HG03342 (cell line): Measurements from ENCODE around the gene RERE.
"Not testable (repeated sequence)": the region's sequence is repeated elsewhere in the genome, so short reads cannot be mapped to it uniquely, and the experiment has no call there.

ENCODE experiments used
- ATAC-seq: cut with Tn5 transposase; IDR thresholded peaks from one replicate; pipeline ENCODE4 v1.9.1; 2021; ENCODE audit warnings: mild to moderate bottlenecking, moderate library complexity; ENCODE audit not compliant: unreplicated experiment

Gene RERE

GRCh38 chr1:8649027-8649426 is 168.4 kb downstream of the RERE start:
- peak; percentile 55 for ATAC-seq

GRCh38 chr1:8646996-8647395 is 170.4 kb downstream of the RERE start:
- ATAC-seq, result no peak

DNA sequence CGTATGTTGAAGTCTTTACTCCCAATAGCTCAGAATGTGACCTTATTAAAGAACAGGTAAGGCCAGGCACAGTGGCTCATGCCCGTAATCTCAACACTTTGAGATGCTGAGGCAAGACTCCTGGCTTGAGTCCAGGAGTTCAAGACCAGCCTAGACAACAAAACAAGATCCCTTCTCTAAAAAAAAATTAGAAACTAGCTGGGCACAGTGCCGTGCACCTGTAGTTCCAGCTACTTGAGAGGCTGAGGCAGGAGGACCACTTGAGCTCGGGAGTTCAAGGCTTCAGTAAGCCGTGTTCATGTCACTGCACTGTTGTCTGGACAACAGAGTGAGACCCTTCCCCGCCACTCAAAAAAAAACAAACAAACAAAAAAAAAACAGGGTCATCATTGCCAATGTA is 171.3 kb downstream of the RERE start:
- ATAC-seq, result no peak

DNA sequence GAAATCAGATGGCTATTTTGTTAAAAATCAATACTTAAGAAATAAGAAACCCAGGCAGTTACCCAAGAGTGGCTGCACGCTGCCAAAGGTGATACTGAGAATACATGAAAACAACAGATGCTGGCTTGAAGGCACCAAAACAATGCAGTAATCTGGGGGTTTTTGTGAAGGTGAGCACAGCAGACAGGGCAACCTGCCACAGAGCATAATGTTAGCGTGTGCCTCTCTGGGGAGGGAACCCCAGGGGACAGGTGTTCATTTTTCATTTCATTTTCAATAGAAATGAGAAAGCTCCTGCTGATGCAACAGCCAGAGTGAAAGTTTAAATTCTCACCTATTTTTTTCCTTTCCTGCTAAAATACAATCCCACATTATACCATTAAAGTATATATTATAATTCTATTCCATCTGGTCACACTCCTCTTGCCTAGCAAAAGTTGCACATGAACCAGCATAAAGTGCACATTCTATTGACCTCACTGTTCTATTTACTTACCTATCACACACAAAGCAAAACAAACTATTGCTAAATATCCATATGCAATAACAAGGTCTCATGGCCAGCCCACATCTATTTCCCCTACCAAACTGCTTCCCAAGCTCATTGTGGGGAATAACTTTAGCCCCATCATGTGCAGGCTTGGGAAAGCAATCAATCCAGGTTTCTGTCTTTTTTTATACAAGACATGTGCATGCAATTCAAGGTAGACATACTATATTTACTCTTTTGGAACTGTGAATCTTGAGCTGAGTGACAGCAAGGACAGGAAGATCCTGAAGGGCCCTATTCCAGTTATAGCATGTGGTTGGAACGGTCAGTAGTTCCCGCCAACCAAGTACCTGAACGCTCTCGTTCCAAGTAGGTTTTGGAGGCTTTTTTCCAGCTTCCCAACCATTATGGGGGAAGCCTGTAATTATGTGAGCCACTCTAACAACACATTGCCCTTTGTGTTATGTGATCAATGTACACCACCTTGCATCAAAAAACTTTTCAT is 173.6 kb downstream of the RERE start:
- ATAC-seq, result peak; percentile 82

GRCh38 chr1:8642114-8642513 is 175.3 kb downstream of the RERE start:
- no peak for ATAC-seq

- no peak for ATAC-seq
Measured at GRCh38 chr1:8641377-8641997, 176.0 kb downstream of the RERE start.

DNA sequence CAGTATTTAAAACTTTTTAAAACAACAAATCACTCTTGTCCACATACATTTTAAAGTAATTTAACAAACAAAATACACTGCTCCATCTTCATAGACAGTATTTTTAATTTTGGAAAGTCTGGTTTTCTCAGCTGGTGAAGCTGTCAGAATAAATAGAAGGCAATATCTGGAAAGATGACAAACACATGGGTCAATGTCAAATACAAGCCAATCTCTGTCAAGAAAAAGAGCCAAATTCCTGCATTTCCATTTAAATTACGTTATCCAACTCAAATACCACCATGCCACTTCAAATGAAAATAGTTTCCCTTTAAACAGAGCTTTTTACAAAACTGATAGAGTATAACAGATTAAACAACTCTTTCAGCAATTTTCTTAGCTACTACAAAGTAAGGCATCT is 176.5 kb downstream of the RERE start:
- no peak for ATAC-seq

DNA sequence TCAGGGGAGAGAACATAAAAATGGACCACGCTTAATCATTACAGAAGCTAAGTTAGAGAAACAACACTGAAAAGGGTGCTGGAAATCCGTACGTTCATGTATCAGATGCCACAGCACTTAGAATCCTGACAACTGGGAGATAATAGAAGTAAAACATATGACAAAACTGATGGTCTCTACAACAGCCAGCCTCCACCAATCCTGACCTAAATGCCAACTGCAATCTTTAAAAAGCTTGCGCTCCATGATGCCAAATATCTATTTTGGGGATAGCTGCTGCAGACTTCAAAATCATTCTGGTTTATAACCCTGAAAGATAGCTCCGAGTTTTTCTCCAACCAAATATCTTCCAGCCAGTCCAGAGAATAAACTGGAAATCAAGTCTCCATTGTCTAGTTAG is 178.3 kb downstream of the RERE start:
- no peak for ATAC-seq

GRCh38 chr1:8633741-8634501 is 183.5 kb downstream of the RERE start:
- no peak for ATAC-seq

GRCh38 chr1:8632102-8632501 is 185.3 kb downstream of the RERE start:
- no peak for ATAC-seq

DNA sequence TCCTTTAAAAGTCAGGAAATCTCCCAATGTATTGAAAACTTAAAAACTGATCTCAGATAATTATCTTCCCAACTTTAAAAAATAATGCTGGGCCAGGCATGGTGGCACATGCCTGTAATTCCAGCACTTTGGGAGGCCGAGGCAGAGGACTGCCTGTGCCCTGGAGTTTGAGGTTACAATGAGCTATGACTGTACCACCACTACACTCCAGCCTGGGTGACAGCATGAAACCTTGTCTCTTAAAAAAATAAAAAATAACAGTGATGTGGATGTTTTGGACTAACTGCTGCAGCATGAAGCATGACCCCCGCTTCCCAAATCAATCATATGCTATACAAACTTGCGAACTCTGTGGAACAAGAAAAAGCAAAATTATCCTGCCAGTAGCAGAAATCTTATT is 186.3 kb downstream of the RERE start:
- no peak for ATAC-seq

DNA sequence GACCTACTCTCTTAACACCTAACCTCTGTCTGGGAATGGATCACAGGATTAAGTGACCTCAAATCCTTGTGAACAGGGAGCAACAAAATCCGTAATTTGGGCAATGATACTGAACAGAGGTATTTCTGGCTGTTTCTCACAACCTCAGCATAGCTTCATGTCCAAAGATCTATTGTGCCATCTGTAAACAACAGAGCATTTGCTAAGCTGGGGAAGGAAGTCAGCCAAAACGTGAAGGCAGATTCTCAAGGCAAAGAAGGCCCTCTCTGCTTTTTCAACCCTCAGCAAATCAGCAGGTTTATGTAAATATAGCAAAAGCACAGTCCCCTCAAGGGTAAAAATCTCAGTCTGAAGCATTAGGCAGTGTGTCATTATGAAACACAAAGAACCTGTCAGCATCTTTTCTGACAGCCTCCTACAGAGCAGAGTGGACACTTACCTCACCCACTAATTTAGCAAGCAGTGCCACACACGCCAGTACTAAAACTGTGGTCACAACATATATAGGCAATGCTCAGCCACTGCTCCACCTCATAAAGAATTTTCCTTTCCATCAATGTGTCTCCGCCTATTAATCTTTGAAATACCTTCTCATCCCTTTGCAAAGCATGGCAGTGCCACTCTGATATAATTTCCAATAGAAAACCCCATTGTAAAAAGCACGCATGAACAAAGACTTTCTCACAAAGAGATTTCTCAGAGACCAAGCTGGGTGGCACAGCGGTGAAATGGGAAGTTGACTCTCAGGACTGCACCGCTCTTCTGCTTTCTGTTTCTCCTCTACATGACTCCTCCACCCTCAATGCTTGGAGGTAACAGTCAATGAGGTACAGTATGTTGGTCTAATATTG is 188.0 kb downstream of the RERE start:
- ATAC-seq, result peak; percentile 64

DNA sequence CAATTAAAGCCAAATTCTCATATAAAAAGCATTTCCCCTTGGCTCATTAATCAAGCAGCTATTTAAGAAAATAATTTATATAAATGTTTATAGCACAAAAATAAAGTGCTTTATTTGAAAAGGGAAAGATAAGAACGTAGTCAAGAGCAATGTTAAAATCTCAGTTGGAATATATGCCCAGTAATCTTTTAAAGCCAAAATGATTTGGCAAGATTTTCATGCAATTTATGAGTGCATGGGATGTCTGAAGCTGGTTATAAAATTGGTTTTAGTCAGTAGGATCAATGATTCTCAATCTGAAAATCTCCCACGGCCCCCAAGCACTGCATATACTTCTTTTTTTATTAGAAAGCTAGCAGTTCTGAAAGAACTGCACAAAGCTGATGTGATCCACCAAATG is 188.8 kb downstream of the RERE start:
- ATAC-seq, result no peak

DNA sequence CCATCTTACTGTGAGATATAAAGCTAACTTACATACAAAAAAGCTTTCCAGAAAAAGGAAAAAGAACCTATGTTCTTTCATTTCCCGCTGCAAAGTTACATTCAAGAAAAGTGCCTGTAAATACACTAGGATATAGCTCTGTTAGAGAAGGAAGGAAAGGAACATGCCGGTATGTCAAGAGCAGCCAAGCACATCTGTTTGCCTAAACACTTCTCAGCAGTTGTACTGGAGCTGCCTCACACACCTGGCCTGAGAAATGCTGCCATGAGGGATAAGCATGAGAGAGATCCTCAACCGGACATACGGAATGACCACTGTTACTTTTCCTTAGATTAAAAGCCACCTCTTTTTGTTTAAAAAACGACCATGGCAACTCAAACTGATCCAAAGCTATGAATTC is 189.7 kb downstream of the RERE start:
- ATAC-seq, result no peak

- ATAC-seq, result no peak
Measured at GRCh38 chr1:8625981-8626898, 191.2 kb downstream of the RERE start.

DNA sequence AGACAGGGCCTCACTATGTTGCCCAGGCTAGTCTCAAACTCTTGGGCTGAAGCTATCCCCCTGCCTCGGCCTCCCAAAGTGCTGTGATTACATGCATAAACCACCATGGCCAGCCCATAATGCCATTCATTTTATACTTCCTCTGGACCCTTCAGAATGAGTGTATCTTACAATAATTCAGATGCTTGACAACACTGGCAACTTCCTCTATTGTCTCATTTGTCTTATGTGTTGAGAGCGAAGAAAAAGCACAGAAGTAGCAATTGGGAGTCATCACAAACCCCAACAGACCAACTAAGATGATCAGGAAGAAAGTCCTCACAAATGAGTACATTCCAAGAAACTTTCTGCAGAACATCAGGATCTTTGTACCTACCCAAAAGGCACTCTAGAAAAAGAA is 191.9 kb downstream of the RERE start:
- ATAC-seq, result no peak

DNA sequence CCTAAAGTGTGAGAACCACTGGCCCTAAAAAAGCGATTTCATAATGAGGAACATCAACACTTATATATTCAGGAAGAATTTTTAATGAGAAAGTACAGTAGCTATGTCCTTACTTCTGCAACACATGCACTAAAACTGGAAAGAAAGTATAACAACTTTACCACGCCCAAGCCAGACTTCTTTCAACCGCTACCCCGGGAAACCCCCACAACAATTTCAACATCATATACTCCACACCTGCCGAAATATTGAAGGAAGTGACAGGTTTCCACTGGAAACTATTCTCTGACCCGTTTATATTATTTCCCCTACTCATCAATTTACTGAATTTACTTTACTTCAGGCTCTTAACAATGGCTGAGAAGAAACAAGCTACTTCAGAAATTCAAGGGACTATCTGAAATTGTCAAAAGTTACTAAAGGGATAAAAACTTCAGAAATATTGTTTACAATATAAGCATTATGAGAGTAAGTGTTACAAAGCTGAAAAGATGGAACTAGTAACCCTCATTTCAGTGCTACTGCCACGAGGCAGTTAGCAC is 193.7 kb downstream of the RERE start:
- not testable (repeated sequence) for ATAC-seq

GRCh38 chr1:8621785-8622348 is 195.6 kb downstream of the RERE start:
- ATAC-seq, result not testable (repeated sequence)

DNA sequence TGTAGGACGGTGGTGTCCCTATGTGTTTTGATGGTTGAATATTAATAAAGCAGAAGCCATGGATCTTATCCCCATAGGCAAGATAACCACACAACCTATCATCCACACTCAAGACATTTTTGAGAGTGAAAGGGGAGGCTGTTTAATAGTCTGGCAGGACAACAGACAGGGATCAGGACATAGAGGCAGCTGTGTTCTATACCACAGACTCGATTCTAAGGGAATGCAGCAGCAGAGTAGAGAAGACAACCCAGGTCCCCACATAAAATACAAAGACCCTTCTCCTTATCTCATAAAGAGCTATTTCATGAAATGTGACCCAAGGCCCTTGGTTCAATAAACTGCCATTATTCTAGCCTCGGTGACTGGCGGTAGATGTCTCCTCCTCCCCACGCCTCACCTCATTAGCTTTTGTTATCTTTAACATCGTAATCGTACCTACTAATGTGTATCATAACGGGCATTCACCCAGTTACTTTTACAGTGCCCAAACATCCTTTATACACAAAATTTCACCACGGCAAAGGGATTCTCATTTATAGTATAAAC is 196.3 kb downstream of the RERE start:
- ATAC-seq, result not testable (repeated sequence)
